GM12878 (cell line): ENCODE results near the gene TBXAS1. TPM values are rescaled to one million over a fixed set of nuclear protein-coding genes. Genes with fewer than 3 reads are reported as not detected.
A peak's percentile ranks its signal among the peaks of the same experiment; 100 is the strongest.

Source experiments
- ATF2 ChIP-seq: IDR thresholded peaks from 2 replicates; pipeline ENCODE4 v1.6.1; 2012; ENCODE audit warnings: low read length, inconsistent platforms
- CBFB ChIP-seq: IDR thresholded peaks from 2 replicates; pipeline ENCODE4 v1.6.1; 2016; ENCODE audit warnings: antibody characterized with exemption, low read depth
- CREM ChIP-seq: IDR thresholded peaks from 2 replicates; pipeline ENCODE4 v1.6.1; 2014; ENCODE audit warnings: antibody characterized with exemption, low read depth
- EED ChIP-seq: sonication (generic); IDR thresholded peaks from 2 replicates; pipeline ENCODE4 v1.6.1; 2016; ENCODE audit warnings: antibody characterized with exemption, low read depth
- EGR1 ChIP-seq, 2 experiments: IDR thresholded peaks; 1 replicate in 1 of 2; 2 replicates in 1 of 2; pipeline ENCODE4 v1.6.1; 2011 to 2012; ENCODE audit warnings: low read depth in 2 of 2, low read length in 2 of 2, borderline replicate concordance in 1 of 2, mild to moderate bottlenecking in 1 of 2, moderate library complexity in 1 of 2
- GABPA ChIP-seq: IDR thresholded peaks from 2 replicates; pipeline ENCODE4 v1.6.1; 2014; ENCODE audit warnings: antibody characterized with exemption, low read depth, mild to moderate bottlenecking, inconsistent platforms
- IKZF1 ChIP-seq: fragments of 450-650 bp; conservative IDR thresholded peaks from 2 replicates; pipeline ENCODE4 v1.6.1; 2017; ENCODE audit warnings: antibody characterized with exemption, mild to moderate bottlenecking
- IRF4 ChIP-seq: IDR thresholded peaks from 2 replicates; pipeline ENCODE4 v1.6.1; 2011; ENCODE audit warnings: low read depth, low read length
- KLF5 ChIP-seq: fragments of 450-650 bp; IDR thresholded peaks from 2 replicates; pipeline ENCODE4 v1.6.1; 2014; ENCODE audit warnings: mild to moderate bottlenecking; ENCODE audit not compliant: partially characterized antibody
- LARP7 ChIP-seq: fragments of 450-650 bp; IDR thresholded peaks from 2 replicates; pipeline ENCODE4 v1.6.1; 2017; ENCODE audit warnings: mild to moderate bottlenecking
- MTA2 ChIP-seq: fragments of 450-650 bp; IDR thresholded peaks from 2 replicates; pipeline ENCODE4 v1.6.1; 2016; ENCODE audit warnings: low read depth, mild to moderate bottlenecking, moderate library complexity
- NBN ChIP-seq: fragments of 450-650 bp; IDR thresholded peaks from 2 replicates; pipeline ENCODE4 v1.6.1; 2016
- NR2F1 ChIP-seq: fragments of 450-650 bp; conservative IDR thresholded peaks from 2 replicates; pipeline ENCODE4 v1.6.1; 2017; ENCODE audit warnings: mild to moderate bottlenecking
- RB1 ChIP-seq: fragments of 450-650 bp; formaldehyde crosslinking; IDR thresholded peaks from 2 replicates; pipeline ENCODE4 v1.6.1; 2017; ENCODE audit warnings: mild to moderate bottlenecking, borderline replicate concordance
- RELA ChIP-seq: fragments of 450-650 bp; IDR thresholded peaks from 2 replicates; pipeline ENCODE4 v1.8.0; 2014; ENCODE audit warnings: borderline replicate concordance; ENCODE audit not compliant: partially characterized antibody
- RELB ChIP-seq: fragments of 450-650 bp; IDR thresholded peaks from 2 replicates; pipeline ENCODE4 v1.6.1; 2017; ENCODE audit warnings: low read depth, mild to moderate bottlenecking, moderate library complexity
- SPI1 ChIP-seq: IDR thresholded peaks from 2 replicates; pipeline ENCODE4 v1.6.1; 2011; ENCODE audit warnings: low read depth, mild to moderate bottlenecking, low read length, moderate library complexity, borderline replicate concordance; ENCODE audit not compliant: insufficient read depth
- SRF ChIP-seq, 2 experiments: IDR thresholded peaks; 2 replicates each; pipeline ENCODE4 v1.6.1; 2011; ENCODE audit warnings: low read depth in 2 of 2, low read length in 2 of 2, mild to moderate bottlenecking in 1 of 2, moderate library complexity in 1 of 2
- TCF12 ChIP-seq: IDR thresholded peaks from 2 replicates; pipeline ENCODE4 v1.6.1; 2011; ENCODE audit warnings: low read depth, mild to moderate bottlenecking, low read length
- TCF3 ChIP-seq: IDR thresholded peaks from 2 replicates; pipeline ENCODE4 v1.6.1; 2012; ENCODE audit warnings: low read depth, mild to moderate bottlenecking, low read length, borderline replicate concordance; ENCODE audit not compliant: insufficient read depth
- YY1 ChIP-seq: IDR thresholded peaks from 2 replicates; pipeline ENCODE4 v1.6.1; 2011; ENCODE audit warnings: low read depth, mild to moderate bottlenecking, low read length
- polyA plus RNA-seq, 11 experiments: library from polyadenylated mRNA; depleted of rRNA in 4 of 11; unstranded in 6 of 11; stranded (reverse) in 5 of 11; fragments of >200 nt; fragmentation: Nextera tagmentation in 4 of 11; fragmentation: Illumina TruSeq in 1 of 11; extraction: Ambion mirVana in 4 of 11; extraction: Trizol in 1 of 11; gene quantifications; 1 replicate in 1 of 11; 2 replicates in 10 of 11; pipeline versions ENCODE4 v1.2.1 to v1.2.3, GENCODE V29; 2011 to 2016; ENCODE audit warnings: inconsistent platforms in 2 of 11, missing spikeins in 2 of 11, low read depth in 1 of 11
- total RNA-seq, 4 experiments: library from RNA; depleted of rRNA in 3 of 4; stranded (reverse); fragments of >200 nt in 3 of 4; fragmentation: Illumina TruSeq in 1 of 4; extraction: Trizol in 1 of 4; gene quantifications; 2 replicates each; pipeline versions ENCODE4 v1.2.1 to v1.2.3, GENCODE V29; 2013 to 2021
- TF ChIP-seq, protein P1 (sequence below): fragments of 450-650 bp; IDR thresholded peaks from 2 replicates; pipeline ENCODE4 v1.6.1; 2017; ENCODE audit warnings: mild to moderate bottlenecking, moderate library complexity

The TBXAS1 gene
- total and polyA plus RNA-seq, 10 of the 15 experiments (the other 5 are each of a cell fraction or from before 2014, with no cell fraction given), result 1.5 to 32.7 (median 16.3) TPM

GRCh38 chr7:139855498-139856270 is 26.6 kb downstream of the TBXAS1 start (continued):
- TF ChIP-seq MTA2, result peak; percentile 62; the same call in 1 of the 2 replicates
- TF ChIP-seq IKZF1, result peak; percentile 84
- peak; percentile 71 for TF ChIP-seq YY1
- 0 out of 2 replicates have a peak, but pooled peaks have one; percentile 26 for TF ChIP-seq GABPA
- peak; percentile 67; the same call in 1 of the 2 replicates for TF ChIP-seq TCF12
- no peak for TF ChIP-seq TCF3
- TF ChIP-seq NR2F1, result peak; percentile 51
- peak; percentile 87 for TF ChIP-seq EED
- no peak for TF ChIP-seq ATF2
- TF ChIP-seq LARP7, result 0 out of 2 replicates have a peak, but pooled peaks have one; percentile 39
- peak; percentile 93 for TF ChIP-seq SPI1
- TF ChIP-seq EGR1 (IDR thresholded peaks at IDR 0.05; ENCODE audit: borderline replicate concordance in 1 of 2, low read depth in 2 of 2, low read length in 2 of 2), result no peak
- no peak for TF ChIP-seq RELA
- peak; percentile 36; the same call in 1 of the 2 replicates for TF ChIP-seq CREM
- TF ChIP-seq SRF (IDR thresholded peaks at IDR 0.05; ENCODE audit: low read depth in 2 of 2, low read length in 2 of 2), result peak; percentile 34 to 85; a peak in 2 of 4 replicates
- TF ChIP-seq IRF4, result peak; percentile 74; the same call in 1 of the 2 replicates
- TF ChIP-seq, protein P1, sequence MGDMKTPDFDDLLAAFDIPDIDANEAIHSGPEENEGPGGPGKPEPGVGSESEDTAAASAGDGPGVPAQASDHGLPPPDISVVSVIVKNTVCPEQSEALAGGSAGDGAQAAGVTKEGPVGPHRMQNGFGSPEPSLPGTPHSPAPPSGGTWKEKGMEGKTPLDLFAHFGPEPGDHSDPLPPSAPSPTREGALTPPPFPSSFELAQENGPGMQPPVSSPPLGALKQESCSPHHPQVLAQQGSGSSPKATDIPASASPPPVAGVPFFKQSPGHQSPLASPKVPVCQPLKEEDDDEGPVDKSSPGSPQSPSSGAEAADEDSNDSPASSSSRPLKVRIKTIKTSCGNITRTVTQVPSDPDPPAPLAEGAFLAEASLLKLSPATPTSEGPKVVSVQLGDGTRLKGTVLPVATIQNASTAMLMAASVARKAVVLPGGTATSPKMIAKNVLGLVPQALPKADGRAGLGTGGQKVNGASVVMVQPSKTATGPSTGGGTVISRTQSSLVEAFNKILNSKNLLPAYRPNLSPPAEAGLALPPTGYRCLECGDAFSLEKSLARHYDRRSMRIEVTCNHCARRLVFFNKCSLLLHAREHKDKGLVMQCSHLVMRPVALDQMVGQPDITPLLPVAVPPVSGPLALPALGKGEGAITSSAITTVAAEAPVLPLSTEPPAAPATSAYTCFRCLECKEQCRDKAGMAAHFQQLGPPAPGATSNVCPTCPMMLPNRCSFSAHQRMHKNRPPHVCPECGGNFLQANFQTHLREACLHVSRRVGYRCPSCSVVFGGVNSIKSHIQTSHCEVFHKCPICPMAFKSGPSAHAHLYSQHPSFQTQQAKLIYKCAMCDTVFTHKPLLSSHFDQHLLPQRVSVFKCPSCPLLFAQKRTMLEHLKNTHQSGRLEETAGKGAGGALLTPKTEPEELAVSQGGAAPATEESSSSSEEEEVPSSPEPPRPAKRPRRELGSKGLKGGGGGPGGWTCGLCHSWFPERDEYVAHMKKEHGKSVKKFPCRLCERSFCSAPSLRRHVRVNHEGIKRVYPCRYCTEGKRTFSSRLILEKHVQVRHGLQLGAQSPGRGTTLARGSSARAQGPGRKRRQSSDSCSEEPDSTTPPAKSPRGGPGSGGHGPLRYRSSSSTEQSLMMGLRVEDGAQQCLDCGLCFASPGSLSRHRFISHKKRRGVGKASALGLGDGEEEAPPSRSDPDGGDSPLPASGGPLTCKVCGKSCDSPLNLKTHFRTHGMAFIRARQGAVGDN, result peak; percentile 59
- TF ChIP-seq CBFB, result 0 out of 2 replicates have a peak, but pooled peaks have one; percentile 26
- no peak for TF ChIP-seq RB1
- peak; percentile 26 for TF ChIP-seq KLF5
- TF ChIP-seq NBN, result peak; percentile 34; the same call in 1 of the 2 replicates
- 0 out of 2 replicates have a peak, but pooled peaks have one; percentile 28 for TF ChIP-seq RELB
